ENCODE results near the gene ACP7.

ACP7 gene

GRCh38 chr19:39157275-39157996 lies 73.3 kb downstream of the ACP7 start:
- H3K4me3 ChIP-seq (ENCODE audit: low read length), result no peak overlapping the region
- DNase-seq (ENCODE audit: low read depth, low spot score), result no peak

DNA sequence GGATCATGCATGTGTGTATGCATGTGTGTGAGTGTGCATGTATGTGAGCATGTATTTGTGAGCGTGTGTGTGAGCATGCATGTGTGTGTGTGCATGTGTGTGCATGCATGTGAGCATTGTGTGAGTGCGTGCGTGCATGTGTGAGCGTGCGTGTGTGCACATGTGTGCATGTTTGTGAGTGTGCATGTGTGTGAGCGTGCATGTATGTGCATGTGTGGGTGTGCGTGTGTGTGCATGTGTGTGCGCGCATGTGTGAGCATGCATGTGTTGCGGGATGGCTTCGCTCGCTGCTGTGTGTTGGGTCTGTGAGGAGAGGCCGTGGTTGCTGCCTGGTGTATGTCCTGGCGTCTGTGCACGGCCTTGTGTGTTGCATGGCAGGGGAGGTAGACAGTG lies 73.8 kb downstream of the ACP7 start:
- H3K4me3 ChIP-seq (ENCODE audit: low read length), result no peak overlapping the region
- DNase-seq (ENCODE audit: low read depth, low spot score), result no peak

GRCh38 chr19:39158646-39159260 lies 74.6 kb downstream of the ACP7 start:
- no peak overlapping the region for H3K4me3 ChIP-seq (ENCODE audit: low read length)
- no peak for DNase-seq (ENCODE audit: low read depth, low spot score)

DNA sequence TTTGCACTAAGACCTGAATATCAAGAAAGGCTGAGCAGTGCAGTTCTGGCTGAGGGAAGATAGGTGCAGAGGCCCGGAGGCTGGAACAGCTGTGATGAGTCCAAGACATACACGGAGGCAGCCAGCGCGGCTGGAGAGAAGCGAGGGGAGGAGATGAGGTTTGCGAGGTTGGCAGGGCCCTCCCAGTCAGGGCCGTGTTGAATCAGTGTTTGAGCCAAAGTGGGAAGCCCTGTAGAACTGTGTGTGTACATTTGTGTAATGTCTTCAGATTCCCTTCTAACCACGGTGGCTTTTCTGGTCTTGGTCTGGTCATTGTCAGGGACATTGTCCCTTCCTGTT lies 76.3 kb downstream of the ACP7 start:
- no peak for DNase-seq (ENCODE audit: low read depth, low spot score)

More for the DNA sequence above, 76.3 kb downstream of the ACP7 start:
- H3K4me3 ChIP-seq (ENCODE audit: low read length), result no peak overlapping the region

All from Jurkat, Clone E6-1 (cell line).